ENCODE results near the gene EPHB3. TPM values are rescaled to one million over a fixed set of nuclear protein-coding genes. Genes with fewer than 3 reads are reported as not detected.

EPHB3 gene
- polyA plus RNA-seq, 1 of the 3 experiments (the other 2 are of a cell fraction), result 4.2 TPM

GRCh38 chr3:184630861-184631471 is 69.4 kb downstream of the EPHB3 start:
- POLR2A ChIA-PET, result no interaction called here

More at GRCh38 chr3:184630861-184631471, 69.4 kb downstream of the EPHB3 start:
- Histone ChIP-seq H3K4me2 (no peak overlapping the region), H3K79me2 (ENCODE audit: insufficient read depth) (no peaks in the 10 kb centered on the region), H3K4me3 (ENCODE audit: low read depth in 2 of 2, low read length in 1 of 2) (no peak overlapping the region), H3K4me1 (ENCODE audit: control insufficient read depth in 1 of 2, insufficient read depth in 2 of 2, low read depth in 1 of 2, low read length in 1 of 2) (peaks cover 0 to 17% of the 10 kb centered on the region in 2 experiments; a peak in 1 of 4 replicates), H3K27me3 (ENCODE audit: insufficient read depth) (no peaks in the 10 kb centered on the region), H3K9me3 (no peaks in the 10 kb centered on the region), H4K20me1 (ENCODE audit: insufficient read depth) (no peaks in the 10 kb centered on the region), H2AFZ (ENCODE audit: low read depth) (no peak overlapping the region), H3K36me3 (replicated peaks in 1 of 2; ENCODE audit: control insufficient read depth in 1 of 2, insufficient read depth in 2 of 2, low read length in 1 of 2) (no peaks in the 10 kb centered on the region), H3K27ac (ENCODE audit: low read depth in 2 of 2, low read length in 1 of 2) (no peak overlapping the region), H3K9me2 (no peaks in the 10 kb centered on the region), H3F3A (replicated peaks; ENCODE audit: insufficient read depth) (no peaks in the 10 kb centered on the region), H3K9ac (no peak overlapping the region)
- WGBS (ENCODE audit: low lambda C conversion rate), result 91% methylated on average over 15 of the region's 15 CpGs
- no peak for TF ChIP-seq NRF1 (IDR thresholded peaks at IDR 0.05; ENCODE audit: low read depth, low read length)
- TF ChIP-seq ELF1 (IDR thresholded peaks at IDR 0.05), result no peak
- TF ChIP-seq SIN3A (IDR thresholded peaks at IDR 0.05; ENCODE audit: borderline replicate concordance, low read depth, low read length), result no peak
- TF ChIP-seq CTCF (IDR thresholded peaks at IDR 0.05), result no peak
- TF ChIP-seq RXRA (IDR thresholded peaks at IDR 0.05; ENCODE audit: borderline replicate concordance, low read depth), result no peak
- no peak for TF ChIP-seq MXI1 (IDR thresholded peaks at IDR 0.05; ENCODE audit: low read depth, low read length)
- no peak for TF ChIP-seq YY1 (IDR thresholded peaks at IDR 0.05; ENCODE audit: low read depth)
- no peak for TF ChIP-seq IRF3 (IDR thresholded peaks at IDR 0.05; ENCODE audit: low read depth, low read length)
- no peak for TF ChIP-seq USF1 (IDR thresholded peaks at IDR 0.05; ENCODE audit: borderline replicate concordance, low read depth)
- no peak for TF ChIP-seq FOXJ3 (CRISPR knock-in tag; IDR thresholded peaks at IDR 0.05)
- no peak for TF ChIP-seq PBX3 (IDR thresholded peaks at IDR 0.05)
- no peak for TF ChIP-seq EP300 (IDR thresholded peaks at IDR 0.05; ENCODE audit: borderline replicate concordance in 1 of 2, low read depth in 1 of 2, low read length in 1 of 2)
- no peak for TF ChIP-seq RCOR1 (IDR thresholded peaks at IDR 0.05; ENCODE audit: low read length)
- no peak for TF ChIP-seq TAF1 (IDR thresholded peaks at IDR 0.05; ENCODE audit: borderline replicate concordance, low read depth, low read length)
- TF ChIP-seq FOSL2 (IDR thresholded peaks at IDR 0.05; ENCODE audit: borderline replicate concordance, low read depth), result no peak
- DNase-seq, result no peak
- CTCF ChIA-PET, result interaction anchor here (1.0 to 1.2 kb wide), 2 partner anchors 24 to 70 kb away, joined by 4 to 5 read pairs; partner anchors contain the start of gene EPHB3

Measured in SK-N-SH (cell line).